ENCODE measurements around the gene PLXNA1.

Gene PLXNA1

DNA sequence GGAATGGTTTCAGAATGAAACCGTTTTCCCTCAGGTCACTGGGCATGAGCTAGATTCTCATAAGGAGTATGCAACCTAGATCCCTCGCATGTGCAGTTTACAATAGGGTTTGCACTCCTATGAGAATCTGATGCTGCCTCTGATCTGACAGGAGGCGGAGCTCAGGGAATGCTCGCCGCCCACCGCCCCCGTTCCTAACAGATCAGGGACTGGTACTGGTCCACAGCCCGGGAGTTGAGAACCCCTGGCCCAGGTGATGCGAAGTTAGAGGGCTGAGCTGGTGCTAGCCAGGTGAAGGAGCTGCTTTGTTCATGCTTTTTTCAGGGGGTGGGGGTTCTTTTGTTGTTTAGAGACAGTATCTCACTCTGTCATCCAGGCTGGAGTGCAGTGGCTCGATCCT is 15.5 kb upstream of the PLXNA1 start:
- DNase-seq (ENCODE audit: low read depth): no peak
- TF ChIP-seq, protein P1, sequence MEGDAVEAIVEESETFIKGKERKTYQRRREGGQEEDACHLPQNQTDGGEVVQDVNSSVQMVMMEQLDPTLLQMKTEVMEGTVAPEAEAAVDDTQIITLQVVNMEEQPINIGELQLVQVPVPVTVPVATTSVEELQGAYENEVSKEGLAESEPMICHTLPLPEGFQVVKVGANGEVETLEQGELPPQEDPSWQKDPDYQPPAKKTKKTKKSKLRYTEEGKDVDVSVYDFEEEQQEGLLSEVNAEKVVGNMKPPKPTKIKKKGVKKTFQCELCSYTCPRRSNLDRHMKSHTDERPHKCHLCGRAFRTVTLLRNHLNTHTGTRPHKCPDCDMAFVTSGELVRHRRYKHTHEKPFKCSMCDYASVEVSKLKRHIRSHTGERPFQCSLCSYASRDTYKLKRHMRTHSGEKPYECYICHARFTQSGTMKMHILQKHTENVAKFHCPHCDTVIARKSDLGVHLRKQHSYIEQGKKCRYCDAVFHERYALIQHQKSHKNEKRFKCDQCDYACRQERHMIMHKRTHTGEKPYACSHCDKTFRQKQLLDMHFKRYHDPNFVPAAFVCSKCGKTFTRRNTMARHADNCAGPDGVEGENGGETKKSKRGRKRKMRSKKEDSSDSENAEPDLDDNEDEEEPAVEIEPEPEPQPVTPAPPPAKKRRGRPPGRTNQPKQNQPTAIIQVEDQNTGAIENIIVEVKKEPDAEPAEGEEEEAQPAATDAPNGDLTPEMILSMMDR (conservative IDR thresholded peaks at IDR 0.05; ENCODE audit: low read depth, low read length): no peak
- no peak overlapping the region for H3K4me3 ChIP-seq (ENCODE audit: low read depth, low read length)

DNA sequence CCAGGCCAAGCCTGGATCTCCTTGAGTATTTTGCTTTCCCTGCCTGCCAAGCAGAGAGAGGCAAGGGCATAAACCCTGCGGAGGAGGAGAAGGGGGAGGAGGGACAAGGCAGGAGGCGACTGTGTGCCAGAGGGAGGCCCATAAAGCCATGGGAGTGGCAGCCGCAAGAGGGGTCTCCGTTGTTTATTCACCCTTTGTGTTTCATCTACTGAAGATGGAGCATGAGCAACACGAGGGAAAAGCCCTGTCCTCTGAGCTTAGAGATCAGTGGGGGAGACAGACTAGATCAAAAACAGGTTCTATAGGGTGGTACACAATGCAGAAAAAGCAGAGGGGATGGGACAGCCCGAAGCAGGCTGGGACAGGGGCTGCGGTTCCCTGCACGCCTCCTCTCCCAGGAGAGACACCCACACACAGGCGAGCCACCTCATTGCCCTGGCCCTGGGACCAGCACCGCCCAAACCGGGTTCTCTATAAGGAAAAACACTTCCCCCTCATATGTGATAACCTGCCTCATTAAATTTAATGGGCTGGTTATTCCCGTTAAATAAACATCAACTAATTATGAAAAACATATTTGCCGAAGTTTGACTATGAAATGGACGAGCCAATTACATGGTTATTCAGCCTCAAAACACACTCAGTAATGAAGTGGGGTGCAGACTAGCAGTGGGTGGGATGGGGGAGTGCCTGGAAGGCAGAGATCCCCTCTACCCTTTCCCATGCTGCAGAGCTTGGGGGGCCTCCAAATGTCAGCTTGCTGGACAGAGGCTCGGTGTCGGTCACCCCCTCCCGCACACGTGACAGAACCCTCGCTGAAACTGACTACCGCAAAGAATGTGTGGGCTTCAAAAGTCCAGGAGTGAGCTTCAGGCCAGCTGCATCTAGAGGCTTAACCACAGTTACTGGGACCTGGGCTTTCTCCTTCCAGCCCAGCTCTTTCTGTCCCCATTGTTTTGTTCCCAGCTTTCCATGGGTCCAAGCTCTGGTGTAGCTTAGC is 14.2 kb upstream of the PLXNA1 start:
- TF ChIP-seq, protein P1 (conservative IDR thresholded peaks at IDR 0.05; ENCODE audit: low read depth, low read length): no peak
- no peak overlapping the region for H3K4me3 ChIP-seq (ENCODE audit: low read depth, low read length)
- DNase-seq (ENCODE audit: low read depth): no peak

DNA sequence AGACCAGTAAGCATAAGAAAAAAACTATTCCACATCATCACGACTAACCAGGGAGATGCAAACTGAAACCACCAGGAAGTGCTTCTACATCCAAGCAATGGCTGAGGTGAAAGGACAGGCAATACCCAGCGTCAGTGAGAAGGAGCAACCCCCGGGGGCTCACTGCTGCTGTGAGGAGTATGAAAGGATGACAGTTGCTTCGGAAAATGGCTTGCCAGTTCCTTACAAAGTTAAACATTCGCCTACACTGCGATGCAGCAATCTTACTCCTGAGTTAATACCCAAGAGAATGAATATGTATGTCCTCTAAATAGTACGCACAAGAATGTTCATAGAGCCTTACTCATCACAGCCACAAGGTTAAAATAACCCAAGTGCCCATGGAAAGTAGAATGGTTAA is 13.3 kb upstream of the PLXNA1 start:
- DNase-seq (ENCODE audit: low read depth): peak; percentile 71
- H3K4me3 ChIP-seq (ENCODE audit: low read depth, low read length): no peak overlapping the region
- TF ChIP-seq, protein P1 (conservative IDR thresholded peaks at IDR 0.05; ENCODE audit: low read depth, low read length): no peak

DNA sequence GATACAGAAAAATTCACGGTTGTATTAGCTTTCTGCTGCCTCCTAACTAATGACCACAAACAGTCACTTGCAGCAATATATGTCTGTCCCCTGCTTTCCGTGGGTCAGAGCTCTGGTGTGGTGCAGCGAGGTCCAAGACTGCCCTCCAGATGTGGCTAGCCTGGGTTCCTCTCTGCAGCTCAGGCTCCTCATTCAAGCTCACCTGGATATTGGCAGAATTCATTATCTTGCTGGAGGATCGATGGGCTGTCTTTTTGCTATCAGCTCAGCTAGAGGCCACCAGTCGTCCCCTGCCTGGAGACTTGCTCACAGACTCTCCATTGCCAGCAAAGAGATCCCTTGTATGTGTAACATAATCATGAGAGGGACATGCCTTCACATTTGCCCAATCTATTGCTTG is 12.8 kb upstream of the PLXNA1 start:
- TF ChIP-seq, protein P1 (conservative IDR thresholded peaks at IDR 0.05; ENCODE audit: low read depth, low read length): no peak
- no peak overlapping the region for H3K4me3 ChIP-seq (ENCODE audit: low read depth, low read length)
- DNase-seq (ENCODE audit: low read depth): no peak

DNA sequence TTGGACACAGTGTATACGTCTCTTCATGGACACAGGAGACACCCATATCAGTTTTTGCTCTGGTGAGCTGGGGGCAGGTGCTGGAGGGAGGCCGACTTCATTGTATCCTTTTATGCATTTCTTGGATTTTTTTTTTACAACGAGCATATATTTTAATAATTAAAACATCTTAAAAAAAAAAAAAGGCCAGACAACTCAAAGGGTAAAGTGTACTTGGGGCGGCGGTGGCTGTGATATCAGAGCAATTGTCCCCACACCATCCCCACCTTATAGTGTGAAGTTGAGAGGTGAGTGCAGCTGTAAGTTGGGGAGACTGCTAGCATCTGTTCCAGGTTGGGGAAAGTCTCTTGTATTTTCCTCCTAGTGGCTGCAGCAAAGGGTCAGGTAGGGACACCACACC is 12.0 kb upstream of the PLXNA1 start:
- TF ChIP-seq, protein P1 (conservative IDR thresholded peaks at IDR 0.05; ENCODE audit: low read depth, low read length): no peak
- H3K4me3 ChIP-seq (ENCODE audit: low read depth, low read length): no peak overlapping the region
- DNase-seq (ENCODE audit: low read depth): no peak

DNA sequence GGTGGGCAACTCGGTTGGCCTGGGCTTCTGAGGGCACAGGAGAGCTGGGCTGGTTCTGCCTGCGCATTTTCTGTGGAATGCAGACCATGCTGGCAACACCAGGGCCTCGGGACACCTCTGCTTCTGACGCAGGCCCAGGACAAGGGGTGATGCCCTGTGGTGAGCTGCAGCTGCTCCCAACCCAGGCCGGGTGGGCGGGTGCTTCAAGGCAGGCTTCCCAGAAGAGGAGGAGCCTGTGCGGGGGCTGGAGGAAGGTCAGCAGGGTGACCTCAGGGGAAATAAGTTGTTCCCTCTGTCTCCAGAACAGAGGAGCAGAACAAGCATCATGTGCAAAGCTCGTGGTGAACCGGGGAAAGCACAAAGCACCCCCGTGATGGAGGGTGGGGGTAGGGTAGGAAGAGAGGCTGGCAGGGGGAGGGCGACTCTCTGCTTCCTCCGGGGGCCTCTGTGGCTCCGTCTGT is 11.0 kb upstream of the PLXNA1 start:
- DNase-seq (ENCODE audit: low read depth): peak; percentile 83
- H3K4me3 ChIP-seq (ENCODE audit: low read depth, low read length): no peak overlapping the region
- TF ChIP-seq, protein P1 (conservative IDR thresholded peaks at IDR 0.05; ENCODE audit: low read depth, low read length): no peak
